Measurements from ENCODE around the gene CNP.

DNA sequence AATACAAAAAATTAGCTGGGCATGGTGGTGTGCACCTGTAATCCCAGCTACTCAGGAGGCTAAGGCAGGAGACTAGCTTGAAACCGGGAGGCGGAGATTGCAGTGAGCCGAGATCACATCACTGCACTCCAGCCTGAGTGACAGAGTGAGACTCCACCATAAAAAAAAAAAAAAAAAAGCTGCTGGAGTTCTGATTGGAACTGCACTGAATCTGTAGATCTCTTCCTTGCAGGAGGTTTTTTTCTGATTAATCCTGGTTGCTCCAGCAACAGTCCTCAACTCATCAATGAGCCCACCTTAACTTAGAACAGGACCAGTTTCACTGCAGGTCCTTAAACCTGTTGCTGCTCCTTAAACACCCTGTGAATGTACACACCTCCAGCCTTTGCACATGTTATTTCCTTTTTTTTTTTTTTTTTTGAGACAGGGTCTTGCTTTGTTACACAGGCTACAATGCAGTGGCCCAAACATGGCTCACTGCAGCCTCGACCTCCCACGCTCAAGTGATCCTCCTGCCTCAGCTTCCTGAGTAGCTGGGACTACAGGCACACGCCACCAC, 37.8 kb upstream of the CNP start:
- TF ChIP-seq, protein P1, sequence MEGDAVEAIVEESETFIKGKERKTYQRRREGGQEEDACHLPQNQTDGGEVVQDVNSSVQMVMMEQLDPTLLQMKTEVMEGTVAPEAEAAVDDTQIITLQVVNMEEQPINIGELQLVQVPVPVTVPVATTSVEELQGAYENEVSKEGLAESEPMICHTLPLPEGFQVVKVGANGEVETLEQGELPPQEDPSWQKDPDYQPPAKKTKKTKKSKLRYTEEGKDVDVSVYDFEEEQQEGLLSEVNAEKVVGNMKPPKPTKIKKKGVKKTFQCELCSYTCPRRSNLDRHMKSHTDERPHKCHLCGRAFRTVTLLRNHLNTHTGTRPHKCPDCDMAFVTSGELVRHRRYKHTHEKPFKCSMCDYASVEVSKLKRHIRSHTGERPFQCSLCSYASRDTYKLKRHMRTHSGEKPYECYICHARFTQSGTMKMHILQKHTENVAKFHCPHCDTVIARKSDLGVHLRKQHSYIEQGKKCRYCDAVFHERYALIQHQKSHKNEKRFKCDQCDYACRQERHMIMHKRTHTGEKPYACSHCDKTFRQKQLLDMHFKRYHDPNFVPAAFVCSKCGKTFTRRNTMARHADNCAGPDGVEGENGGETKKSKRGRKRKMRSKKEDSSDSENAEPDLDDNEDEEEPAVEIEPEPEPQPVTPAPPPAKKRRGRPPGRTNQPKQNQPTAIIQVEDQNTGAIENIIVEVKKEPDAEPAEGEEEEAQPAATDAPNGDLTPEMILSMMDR (IDR thresholded peaks at IDR 0.05), result no peak
- TF ChIP-seq POLR2A (IDR thresholded peaks at IDR 0.05) (no peak), POLR2AphosphoS5 (IDR thresholded peaks at IDR 0.05; ENCODE audit: insufficient read depth in 1 of 2, low read depth in 1 of 2) (no peak)

Measured in vagina (tissue), 2 donors.